Measurements from ENCODE around the gene DHX35.

DHX35 gene

DNA sequence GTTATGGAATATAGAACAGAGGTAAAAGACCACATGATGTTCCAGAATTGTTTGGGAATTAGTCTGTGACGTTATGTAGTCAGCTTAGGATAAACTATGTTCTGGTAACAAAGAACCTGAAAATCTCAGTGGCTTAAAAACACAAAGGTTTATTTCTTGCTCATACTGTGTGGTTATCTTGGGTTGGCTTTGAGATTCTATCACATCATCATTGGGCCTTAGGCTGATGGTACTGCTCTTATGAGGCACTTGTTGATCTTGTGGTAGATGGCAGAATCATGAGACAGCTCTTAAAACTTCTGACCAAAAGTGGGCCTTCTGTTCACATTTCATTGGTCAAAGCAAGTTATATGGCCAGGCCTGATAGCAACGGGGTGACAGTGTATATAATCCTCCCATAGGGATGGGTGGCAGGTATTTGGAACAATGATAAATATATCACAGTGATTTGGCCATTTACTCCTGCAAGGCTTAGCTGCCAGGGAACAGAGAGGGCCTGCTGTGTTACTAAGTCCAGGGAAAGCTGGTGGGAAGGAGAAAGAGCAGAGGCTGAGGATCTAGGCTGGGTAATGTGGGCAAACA lies 13.5 kb downstream of the DHX35 start:
- no peaks in the 10 kb centered on the region for H3K4me1 ChIP-seq (ENCODE audit: insufficient read depth, insufficient read length)
- no peak overlapping the region for H3K9ac ChIP-seq (ENCODE audit: insufficient read length, low read depth)
- DNase-seq (ENCODE audit: low read depth, low spot score): no peak
- H3K9me3 ChIP-seq (ENCODE audit: insufficient read depth, low read length): no peaks in the 10 kb centered on the region
- H3K36me3 ChIP-seq (ENCODE audit: insufficient read depth, insufficient read length, low read length): peaks cover 41% of the 10 kb centered on the region
- no peaks in the 10 kb centered on the region for H3K27me3 ChIP-seq (ENCODE audit: insufficient read depth, insufficient read length)
- TF ChIP-seq SUZ12 (IDR thresholded peaks at IDR 0.05; ENCODE audit: extremely low read depth, insufficient read depth, insufficient read length) (no peak), ZNF274 (IDR thresholded peaks at IDR 0.05; ENCODE audit: low read depth, low read length) (no peak), YY1 (IDR thresholded peaks at IDR 0.05; ENCODE audit: insufficient read depth, insufficient read length) (no peak)
- H3K4me3 ChIP-seq (ENCODE audit: insufficient read length, low read depth): no peak overlapping the region

DNA sequence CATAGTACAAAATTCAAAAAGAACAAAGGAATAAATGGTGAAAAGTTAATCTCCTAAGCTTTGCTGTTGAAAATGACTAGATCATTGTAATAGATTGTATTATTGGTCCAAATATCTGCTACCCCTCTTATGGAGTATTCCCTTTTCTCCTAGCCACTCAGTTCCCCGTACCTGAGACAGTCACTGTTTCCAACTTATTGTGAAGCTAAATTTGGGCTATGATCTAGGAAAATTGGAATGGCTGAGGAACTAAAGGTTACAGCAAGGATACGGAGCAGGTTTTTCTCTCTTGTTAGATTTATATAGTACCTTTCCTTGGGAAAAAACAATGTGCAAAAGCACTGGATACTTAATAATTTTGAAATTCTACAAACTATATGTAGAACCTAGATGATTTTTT lies 17.3 kb downstream of the DHX35 start:
- peaks cover 33% of the 10 kb centered on the region for H3K36me3 ChIP-seq (ENCODE audit: insufficient read depth, insufficient read length, low read length)
- DNase-seq (ENCODE audit: low read depth, low spot score): no peak
- H3K4me1 ChIP-seq (ENCODE audit: insufficient read depth, insufficient read length): no peaks in the 10 kb centered on the region
- no peak overlapping the region for H3K4me3 ChIP-seq (ENCODE audit: insufficient read length, low read depth)
- H3K9ac ChIP-seq (ENCODE audit: insufficient read length, low read depth): no peak overlapping the region
- TF ChIP-seq YY1 (IDR thresholded peaks at IDR 0.05; ENCODE audit: insufficient read depth, insufficient read length): no peak
- no peak for TF ChIP-seq SUZ12 (IDR thresholded peaks at IDR 0.05; ENCODE audit: extremely low read depth, insufficient read depth, insufficient read length)
- TF ChIP-seq ZNF274 (IDR thresholded peaks at IDR 0.05; ENCODE audit: low read depth, low read length): no peak
- no peaks in the 10 kb centered on the region for H3K27me3 ChIP-seq (ENCODE audit: insufficient read depth, insufficient read length)
- no peaks in the 10 kb centered on the region for H3K9me3 ChIP-seq (ENCODE audit: insufficient read depth, low read length)

DNA sequence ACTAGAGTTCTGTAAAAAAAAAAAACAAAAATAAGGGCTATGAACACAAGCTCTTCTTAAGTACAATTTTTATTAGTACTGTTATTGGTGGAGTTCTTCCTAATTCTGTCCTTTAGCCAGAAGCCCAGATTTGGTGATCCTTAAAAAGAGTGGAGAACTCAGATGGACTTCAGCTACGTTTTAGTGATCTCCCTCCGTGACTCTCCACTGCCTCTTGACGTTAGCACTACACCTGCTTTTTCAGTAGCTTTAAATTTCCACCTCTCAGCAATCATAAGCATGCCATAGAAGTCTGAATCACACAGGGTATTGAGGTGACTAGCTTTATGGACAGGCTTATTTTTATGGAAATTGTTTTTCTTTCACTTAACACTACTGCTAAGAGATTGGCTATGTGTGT lies 17.7 kb downstream of the DHX35 start:
- Histone ChIP-seq H3K4me1 (ENCODE audit: insufficient read depth, insufficient read length) (no peaks in the 10 kb centered on the region), H3K4me3 (ENCODE audit: insufficient read length, low read depth) (no peak overlapping the region), H3K27me3 (ENCODE audit: insufficient read depth, insufficient read length) (no peaks in the 10 kb centered on the region), H3K9ac (ENCODE audit: insufficient read length, low read depth) (no peak overlapping the region), H3K36me3 (ENCODE audit: insufficient read depth, insufficient read length, low read length) (peaks cover 29% of the 10 kb centered on the region), H3K9me3 (ENCODE audit: insufficient read depth, low read length) (no peaks in the 10 kb centered on the region)
- TF ChIP-seq YY1 (IDR thresholded peaks at IDR 0.05; ENCODE audit: insufficient read depth, insufficient read length) (no peak), SUZ12 (IDR thresholded peaks at IDR 0.05; ENCODE audit: extremely low read depth, insufficient read depth, insufficient read length) (no peak), ZNF274 (IDR thresholded peaks at IDR 0.05; ENCODE audit: low read depth, low read length) (no peak)
- no peak for DNase-seq (ENCODE audit: low read depth, low spot score)

DNA sequence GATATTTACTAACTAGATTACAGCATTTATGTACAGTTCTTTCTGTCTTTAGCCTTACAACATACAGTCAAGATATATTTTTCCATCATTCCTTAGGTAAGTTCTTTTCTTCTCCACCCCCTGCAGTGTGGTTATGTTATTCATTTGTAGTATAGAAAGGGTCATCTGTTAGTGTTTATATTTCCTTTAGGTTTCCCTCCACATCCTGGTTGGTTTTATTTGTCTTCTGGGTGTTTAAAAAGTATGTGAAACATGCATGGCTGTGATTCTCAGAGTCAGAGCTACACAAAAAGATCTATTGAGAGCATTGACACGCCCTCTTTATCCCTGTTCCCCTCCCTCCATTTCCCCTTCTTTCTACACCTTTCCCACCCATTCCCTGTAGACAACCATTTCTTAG lies 20.1 kb downstream of the DHX35 start:
- Histone ChIP-seq H3K9me3 (ENCODE audit: insufficient read depth, low read length) (no peaks in the 10 kb centered on the region), H3K27me3 (ENCODE audit: insufficient read depth, insufficient read length) (no peaks in the 10 kb centered on the region), H3K9ac (ENCODE audit: insufficient read length, low read depth) (no peak overlapping the region), H3K36me3 (ENCODE audit: insufficient read depth, insufficient read length, low read length) (peaks cover 25% of the 10 kb centered on the region), H3K4me3 (ENCODE audit: insufficient read length, low read depth) (no peak overlapping the region), H3K4me1 (ENCODE audit: insufficient read depth, insufficient read length) (no peaks in the 10 kb centered on the region)
- DNase-seq (ENCODE audit: low read depth, low spot score): no peak
- no peak for TF ChIP-seq SUZ12 (IDR thresholded peaks at IDR 0.05; ENCODE audit: extremely low read depth, insufficient read depth, insufficient read length)

DNA sequence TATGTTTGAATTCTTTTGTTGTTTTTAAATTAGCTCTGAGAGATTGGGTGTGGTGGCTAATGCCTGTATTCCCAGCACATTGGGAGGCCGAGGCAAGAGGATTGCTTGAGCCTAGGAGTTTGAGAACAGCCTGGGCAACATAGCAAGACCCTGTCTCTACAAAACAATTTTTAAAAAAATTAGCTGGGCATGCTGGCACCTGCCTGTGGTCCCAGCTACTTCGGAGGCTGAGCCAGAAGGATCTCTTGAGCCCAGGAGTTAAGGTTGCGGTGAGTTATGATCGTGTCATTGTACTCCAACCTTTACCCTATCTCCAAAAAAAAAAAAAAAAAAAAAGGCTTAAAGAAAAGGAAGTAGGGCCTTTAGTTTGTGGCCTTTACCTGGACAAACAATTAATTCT lies 22.9 kb downstream of the DHX35 start:
- H3K4me1 ChIP-seq (ENCODE audit: insufficient read depth, insufficient read length): no peaks in the 10 kb centered on the region
- no peak overlapping the region for H3K4me3 ChIP-seq (ENCODE audit: insufficient read length, low read depth)
- H3K9ac ChIP-seq (ENCODE audit: insufficient read length, low read depth): no peak overlapping the region
- no peaks in the 10 kb centered on the region for H3K27me3 ChIP-seq (ENCODE audit: insufficient read depth, insufficient read length)
- DNase-seq (ENCODE audit: low read depth, low spot score): no peak
- no peaks in the 10 kb centered on the region for H3K9me3 ChIP-seq (ENCODE audit: insufficient read depth, low read length)
- TF ChIP-seq SUZ12 (IDR thresholded peaks at IDR 0.05; ENCODE audit: extremely low read depth, insufficient read depth, insufficient read length) (no peak), ZNF274 (IDR thresholded peaks at IDR 0.05; ENCODE audit: low read depth, low read length) (no peak), YY1 (IDR thresholded peaks at IDR 0.05; ENCODE audit: insufficient read depth, insufficient read length) (no peak)
- H3K36me3 ChIP-seq (ENCODE audit: insufficient read depth, insufficient read length, low read length): peaks cover 37% of the 10 kb centered on the region

DNA sequence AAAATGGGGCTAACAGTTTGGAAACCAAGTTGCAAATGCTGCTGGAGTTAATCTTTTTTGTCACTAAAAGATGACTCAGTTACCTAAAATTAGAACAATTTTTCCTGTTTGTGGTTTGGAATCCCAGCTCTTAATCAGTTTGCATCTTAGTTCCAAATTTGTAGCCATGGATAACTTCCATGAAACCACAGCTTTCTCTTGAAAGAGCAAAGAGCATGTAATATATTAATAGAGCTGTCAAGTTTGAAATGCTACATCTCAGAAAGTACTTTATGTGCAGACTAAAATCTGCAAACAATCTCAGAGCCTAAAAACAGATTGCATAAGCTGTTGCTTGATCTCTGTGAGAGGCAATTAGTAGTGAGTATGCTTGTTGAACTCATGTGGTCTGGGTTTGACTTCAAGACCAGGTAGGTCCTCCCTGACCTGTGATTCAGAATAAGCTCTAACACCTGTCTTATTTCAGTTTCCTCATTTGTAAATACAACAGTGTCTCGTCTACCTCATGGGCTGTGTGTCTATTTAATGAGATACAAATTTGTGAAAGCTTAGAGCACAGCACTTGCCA lies 23.5 kb downstream of the DHX35 start:
- Histone ChIP-seq H3K36me3 (ENCODE audit: insufficient read depth, insufficient read length, low read length) (peaks cover 43% of the 10 kb centered on the region), H3K9me3 (ENCODE audit: insufficient read depth, low read length) (no peaks in the 10 kb centered on the region), H3K4me3 (ENCODE audit: insufficient read length, low read depth) (no peak overlapping the region), H3K27me3 (ENCODE audit: insufficient read depth, insufficient read length) (no peaks in the 10 kb centered on the region), H3K9ac (ENCODE audit: insufficient read length, low read depth) (no peak overlapping the region), H3K4me1 (ENCODE audit: insufficient read depth, insufficient read length) (no peaks in the 10 kb centered on the region)
- TF ChIP-seq ZNF274 (IDR thresholded peaks at IDR 0.05; ENCODE audit: low read depth, low read length) (no peak), YY1 (IDR thresholded peaks at IDR 0.05; ENCODE audit: insufficient read depth, insufficient read length) (no peak), SUZ12 (IDR thresholded peaks at IDR 0.05; ENCODE audit: extremely low read depth, insufficient read depth, insufficient read length) (no peak)
- DNase-seq (ENCODE audit: low read depth, low spot score): no peak

DNA sequence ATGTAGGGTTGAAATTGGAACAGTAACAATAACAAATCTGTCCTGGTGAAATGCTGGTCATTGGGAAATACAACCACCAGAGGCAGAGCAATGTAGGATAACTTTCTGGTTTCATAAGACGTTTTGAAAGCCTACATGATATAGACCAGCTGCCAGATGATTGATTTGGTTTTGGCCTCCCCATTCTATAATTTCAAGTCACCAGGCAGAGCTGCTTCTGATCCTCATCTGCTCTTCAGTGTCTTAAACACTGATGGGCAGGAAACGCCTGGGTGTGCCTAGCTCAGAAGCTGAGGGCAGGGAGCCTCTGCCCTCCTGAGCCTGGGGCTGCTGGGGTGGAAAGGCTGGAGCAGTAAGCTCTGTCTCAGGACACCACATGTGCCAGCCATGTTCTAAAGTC lies 24.5 kb downstream of the DHX35 start:
- DNase-seq (ENCODE audit: low read depth, low spot score): no peak
- no peaks in the 10 kb centered on the region for H3K9me3 ChIP-seq (ENCODE audit: insufficient read depth, low read length)
- TF ChIP-seq YY1 (IDR thresholded peaks at IDR 0.05; ENCODE audit: insufficient read depth, insufficient read length) (no peak), SUZ12 (IDR thresholded peaks at IDR 0.05; ENCODE audit: extremely low read depth, insufficient read depth, insufficient read length) (no peak), ZNF274 (IDR thresholded peaks at IDR 0.05; ENCODE audit: low read depth, low read length) (no peak)
- no peaks in the 10 kb centered on the region for H3K4me1 ChIP-seq (ENCODE audit: insufficient read depth, insufficient read length)
- H3K36me3 ChIP-seq (ENCODE audit: insufficient read depth, insufficient read length, low read length): peaks cover 52% of the 10 kb centered on the region
- no peak overlapping the region for H3K9ac ChIP-seq (ENCODE audit: insufficient read length, low read depth)
- H3K27me3 ChIP-seq (ENCODE audit: insufficient read depth, insufficient read length): no peaks in the 10 kb centered on the region
- H3K4me3 ChIP-seq (ENCODE audit: insufficient read length, low read depth): no peak overlapping the region
